HCEC 1CT (cell line): Measurements from ENCODE around the gene FZR1.
"Not testable (repeated sequence)": the region's sequence is repeated elsewhere in the genome, so short reads cannot be mapped to it uniquely, and the experiment has no call there.

Experiments
- DNase-seq: peaks from one replicate; pipeline ENCODE4 v3.0.0-alpha.2; 2017

The FZR1 gene

GRCh38 chr19:3576696-3577443 lies 70.8 kb downstream of the FZR1 start:
- no peak for DNase-seq

- no peak for DNase-seq
Observed at GRCh38 chr19:3577723-3578344, 71.7 kb downstream of the FZR1 start.

- no peak for DNase-seq
Observed at GRCh38 chr19:3578390-3578789, 72.3 kb downstream of the FZR1 start.

GRCh38 chr19:3580156-3580934 lies 74.2 kb downstream of the FZR1 start:
- peak; percentile 97 for DNase-seq

- not testable (repeated sequence) for DNase-seq
Observed at GRCh38 chr19:3581792-3582191, 75.7 kb downstream of the FZR1 start.

- not testable (repeated sequence) for DNase-seq
Observed at GRCh38 chr19:3584036-3584802, 78.1 kb downstream of the FZR1 start.

GRCh38 chr19:3585301-3586126 lies 79.4 kb downstream of the FZR1 start, which contains the start of gene GIPC3:
Gene GIPC3 (plus strand): TSS chr19:3585478. CDS start chr19:3585598, 120 bp downstream.
- DNase-seq, result no peak

GRCh38 chr19:3586127-3586626 lies 80.1 kb downstream of the FZR1 start:
- DNase-seq, result no peak

GRCh38 chr19:3586707-3587346 lies 80.7 kb downstream of the FZR1 start:
- DNase-seq, result no peak
